ENCODE data around the gene ZNF208. TPM values are rescaled to one million over a fixed set of nuclear protein-coding genes. Genes with fewer than 3 reads are reported as not detected.

ZNF208 gene
- total RNA-seq, 8 experiments from 2014 or later: 0.05 to 0.71 (median 0.41) TPM; not detected in 3

Other genes starting within 250 kb of the ZNF208 start
- gene ZNF100, start 243.4 kb downstream of the ZNF208 start, total RNA-seq: 1 to 10 TPM; 2.6 to 10.0 (median 5.6) TPM
- gene ZNF43, start 174.8 kb downstream of the ZNF208 start, total RNA-seq: 10 to 100 TPM in 5 of 8 experiments, 1 to 10 TPM in 3; 1.3 to 32.5 (median 13.7) TPM
- gene ZNF257, start 41.5 kb upstream of the ZNF208 start, total RNA-seq: under 1 TPM in 2 of 8 experiments, not detected in 6; 0.23 to 0.38 TPM
- under 1 TPM in 2 of 8 experiments, not detected in 6; 0.05 to 0.46 TPM for gene ZNF676, start 186.0 kb upstream of the ZNF208 start, total RNA-seq

Measured in motor neuron (in vitro differentiated cells).